Omental fat pad (tissue), 4 donors: Measurements from ENCODE around the gene ZNF678. TPM values are rescaled to one million over a fixed set of nuclear protein-coding genes. Genes with fewer than 3 reads are reported as not detected.
"Not testable (repeated sequence)": the region's sequence is repeated elsewhere in the genome, so short reads cannot be mapped to it uniquely, and the experiment has no call there.

Experiments
- ATAC-seq: fragments of 150-250 bp; one replicate; pipeline ENCODE4 v1.9.1; 2016; ENCODE audit warnings: mild to moderate bottlenecking, moderate library complexity; ENCODE audit not compliant: low FRiP score
- DNase-seq: peaks from one replicate; pipeline ENCODE4 v3.0.0-alpha.2; 2019; ENCODE audit warnings: low spot score
- CTCF ChIP-seq, 3 donors: fragments of 450-650 bp; IDR thresholded peaks; one replicate each; pipeline ENCODE4 v1.5.1; 2016 to 2017; ENCODE audit warnings: antibody characterized with exemption in 3 of 3, mild to moderate bottlenecking in 3 of 3, moderate library complexity in 2 of 3
- total RNA-seq, 4 donors: library from RNA; depleted of rRNA; stranded (reverse); fragments of >200 nt; gene quantifications; one replicate each; pipeline ENCODE4 v1.1.0, GENCODE V29; 2016

Gene ZNF678
- total RNA-seq, 4 donors from 2014 or later: 4.9 to 9.9 (median 6.4) TPM

GRCh38 chr1:227604446-227604845 is 41.1 kb downstream of the ZNF678 start:
- TF ChIP-seq CTCF (IDR thresholded peaks at IDR 0.05): no peak
- no peak for DNase-seq
- no peak for ATAC-seq

GRCh38 chr1:227606271-227606670 is 42.9 kb downstream of the ZNF678 start:
- not testable (repeated sequence) for ATAC-seq

DNA sequence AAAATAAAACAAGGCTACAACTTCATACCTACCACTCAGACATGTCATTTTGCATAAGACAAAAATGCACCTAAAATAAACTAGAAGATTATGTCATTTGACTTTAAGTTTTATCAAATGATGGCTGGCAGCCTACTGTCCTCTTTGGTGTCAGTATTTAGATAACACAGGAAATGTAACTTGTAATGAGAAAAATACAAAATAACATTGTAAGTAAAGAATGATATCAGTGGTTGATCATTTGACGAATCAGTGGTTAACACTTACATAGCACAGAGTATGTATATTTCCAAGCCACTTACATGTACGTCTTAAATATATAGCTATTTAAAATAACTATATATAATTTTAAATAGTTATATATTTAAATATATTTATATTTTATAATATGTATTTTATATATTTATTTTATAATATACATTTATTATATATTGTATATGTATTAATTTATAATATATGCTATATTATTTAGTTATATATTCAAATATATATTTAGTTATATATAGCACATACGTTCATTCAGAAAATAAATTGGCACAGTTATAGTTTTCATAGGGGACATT is 44.1 kb downstream of the ZNF678 start:
- DNase-seq (no peak), ATAC-seq (no peak)
- no peak for TF ChIP-seq CTCF (IDR thresholded peaks at IDR 0.05)

More at GRCh38 chr1:227606271-227606670, 42.9 kb downstream of the ZNF678 start:
- DNase-seq: not testable (repeated sequence)

DNA sequence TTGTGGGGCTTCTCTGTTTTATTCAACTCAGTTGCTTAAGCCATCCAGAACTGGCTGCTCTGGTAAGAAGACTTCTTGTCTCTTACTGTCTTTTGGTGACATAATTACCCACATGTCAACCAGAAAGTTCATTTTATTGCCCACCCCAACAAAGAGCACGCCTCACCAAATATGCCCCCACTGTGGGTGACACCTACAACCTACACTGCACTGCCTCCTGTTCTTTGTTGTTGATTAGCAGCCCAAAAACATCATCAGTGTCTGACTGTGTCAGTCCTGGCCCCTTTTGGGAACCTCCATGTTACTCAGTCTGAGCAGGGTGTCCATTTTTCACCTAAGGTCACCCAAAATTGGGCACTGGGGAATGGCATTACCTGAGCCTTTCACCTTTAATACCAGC is 49.3 kb downstream of the ZNF678 start:
- no peak for TF ChIP-seq CTCF (IDR thresholded peaks at IDR 0.05)
- DNase-seq (no peak), ATAC-seq (no peak)

DNA sequence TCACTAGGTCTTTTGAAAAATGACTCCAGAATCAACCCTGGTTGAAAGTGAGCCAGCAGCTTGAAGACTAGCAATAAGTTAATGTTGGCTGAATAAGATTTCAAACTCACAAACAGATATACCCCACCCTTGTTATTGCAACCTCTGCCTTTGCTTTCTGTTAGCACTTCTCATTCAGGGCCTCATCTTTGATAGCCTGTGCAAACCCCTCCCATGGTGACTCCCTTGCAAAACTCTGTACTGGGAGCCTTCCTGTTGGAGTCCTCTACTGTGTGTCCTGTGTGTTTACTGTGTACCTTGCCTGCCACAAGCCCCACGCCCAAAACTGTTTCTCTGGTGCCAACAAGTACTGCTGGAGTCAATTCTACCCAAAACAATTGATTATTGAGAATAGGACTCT is 50.2 kb downstream of the ZNF678 start:
- TF ChIP-seq CTCF (IDR thresholded peaks at IDR 0.05): no peak
- DNase-seq (no peak), ATAC-seq (no peak)

- no peak for ATAC-seq
- no peak for DNase-seq
- no peak for TF ChIP-seq CTCF (IDR thresholded peaks at IDR 0.05)
These were observed 57.9 kb downstream of the ZNF678 start for GRCh38 chr1:227621211-227621610.

- TF ChIP-seq CTCF (IDR thresholded peaks at IDR 0.05): no peak
- DNase-seq (no peak), ATAC-seq (no peak)
These were observed 59.6 kb downstream of the ZNF678 start for GRCh38 chr1:227622739-227623475.
